ENCODE measurements around the gene SPON1. TPM values are rescaled to one million over a fixed set of nuclear protein-coding genes. Genes with fewer than 3 reads are reported as not detected.
A peak's percentile ranks its signal among the peaks of the same experiment; 100 is the strongest.

The SPON1 gene
- polyA plus RNA-seq, 2 of the 4 experiments (the other 2 are of a cell fraction): not detected

DNA sequence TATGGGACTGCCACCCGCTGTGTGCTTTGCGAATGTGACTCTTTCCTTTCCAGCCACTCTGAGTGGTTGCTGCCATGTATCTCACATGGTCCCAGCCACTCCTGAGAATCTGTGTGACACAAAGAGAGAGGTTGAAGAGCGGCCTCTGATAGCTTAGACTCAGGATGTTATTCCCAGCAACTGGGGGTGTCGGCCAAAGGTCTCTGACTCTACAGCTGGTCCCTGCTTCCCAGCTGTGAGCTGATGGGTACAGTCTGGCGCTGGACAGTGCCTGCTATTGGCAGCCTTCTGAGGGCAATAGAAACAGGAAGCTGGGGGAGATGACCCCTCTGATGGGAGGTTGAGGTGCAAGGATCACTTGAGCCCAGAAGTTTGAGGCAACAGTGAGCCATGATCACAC lies 291.3 kb downstream of the SPON1 start:
- Histone ChIP-seq H3K27ac (no peak overlapping the region), H3K4me1 (peaks cover 15% of the 10 kb centered on the region), H3K4me2 (no peak overlapping the region), H3K9me3 (no peaks in the 10 kb centered on the region), H3K4me3 (no peak overlapping the region)
- ChIA-PET CTCF (interaction anchor here (0.8 to 6.1 kb wide), 5 partner anchors 9 to 483 kb away, joined by 3 to 63 read pairs (median 11); no protein-coding TSS in a partner anchor), POLR2A (no interaction called here)
- FAIRE-seq (no peak), ATAC-seq (no peak), DNase-seq (ENCODE audit: low read depth in 1 of 2, low spot score in 1 of 2) (no peak)
- TF ChIP-seq, protein P1, sequence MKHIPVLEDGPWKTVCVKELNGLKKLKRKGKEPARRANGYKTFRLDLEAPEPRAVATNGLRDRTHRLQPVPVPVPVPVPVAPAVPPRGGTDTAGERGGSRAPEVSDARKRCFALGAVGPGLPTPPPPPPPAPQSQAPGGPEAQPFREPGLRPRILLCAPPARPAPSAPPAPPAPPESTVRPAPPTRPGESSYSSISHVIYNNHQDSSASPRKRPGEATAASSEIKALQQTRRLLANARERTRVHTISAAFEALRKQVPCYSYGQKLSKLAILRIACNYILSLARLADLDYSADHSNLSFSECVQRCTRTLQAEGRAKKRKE (CRISPR knock-in tag; IDR thresholded peaks at IDR 0.05; ENCODE audit: low read depth): no peak
- 70% methylated on average over 5 of the region's 5 CpGs for whole genome bisulfite sequencing (ENCODE audit: missing lambda C conversion rate)

DNA sequence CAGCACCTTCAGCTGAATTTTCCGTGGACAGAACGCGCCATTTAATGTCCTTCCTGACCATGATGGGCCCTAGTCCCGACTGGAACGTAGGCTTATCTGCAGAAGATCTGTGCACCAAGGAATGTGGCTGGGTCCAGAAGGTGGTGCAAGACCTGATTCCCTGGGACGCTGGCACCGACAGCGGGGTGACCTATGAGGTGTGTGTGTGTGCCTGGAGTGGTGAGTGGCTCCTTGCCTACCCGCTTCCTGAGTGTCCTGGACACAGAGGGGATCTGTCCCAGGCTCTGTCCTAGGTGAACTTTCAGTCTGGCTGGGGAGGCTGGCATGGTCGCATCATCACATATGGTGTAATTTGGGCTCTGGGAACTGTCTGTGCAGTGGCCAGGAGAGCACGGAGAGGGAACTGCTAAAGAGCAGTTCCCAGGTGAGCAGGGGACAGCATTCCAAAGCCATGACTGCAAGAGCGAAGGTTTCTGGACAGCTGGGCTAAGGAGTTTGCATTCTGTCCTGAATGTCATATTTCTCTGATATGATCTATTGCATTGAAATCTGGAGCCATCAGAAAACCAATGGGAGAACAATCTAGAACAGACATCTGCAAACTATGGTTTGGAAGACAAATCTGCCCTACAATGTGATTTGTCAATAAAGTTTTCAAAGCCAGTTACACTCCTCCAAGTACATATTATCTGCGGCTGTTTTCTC lies 292.2 kb downstream of the SPON1 start:
- POLR2A ChIA-PET: no interaction called here

DNA sequence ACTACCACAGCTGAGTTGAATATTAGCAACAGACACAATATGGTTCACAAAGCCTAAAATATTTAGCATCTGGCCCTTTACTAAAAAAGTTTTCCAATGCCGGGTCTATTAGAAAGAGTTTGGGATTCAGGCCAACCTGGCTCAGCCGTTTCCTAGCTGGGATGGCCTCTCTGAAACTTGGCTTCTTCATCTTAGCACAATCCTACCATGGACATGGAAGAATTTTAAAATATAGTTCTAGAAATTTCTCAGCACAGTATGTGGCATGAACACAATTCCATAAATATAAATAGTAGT lies 292.7 kb downstream of the SPON1 start:
- Histone ChIP-seq H3K27ac (no peak overlapping the region), H3K4me1 (peaks cover 20% of the 10 kb centered on the region), H3K9me3 (no peaks in the 10 kb centered on the region), H3K4me2 (no peak overlapping the region), H3K4me3 (no peak overlapping the region)
- ChIA-PET CTCF (interaction anchor here (6.1 kb wide), 1 partner anchor 484 kb away, joined by 43 read pairs; no protein-coding TSS in a partner anchor), POLR2A (no interaction called here)
- TF ChIP-seq RCOR1 (IDR thresholded peaks at IDR 0.05; ENCODE audit: low read depth, low read length) (no peak), CHD4 (IDR thresholded peaks at IDR 0.05; ENCODE audit: borderline replicate concordance) (no peak)
- ATAC-seq (no peak), FAIRE-seq (no peak), DNase-seq (ENCODE audit: low read depth in 1 of 2, low spot score in 1 of 2) (no peak)
- WGBS (ENCODE audit: missing lambda C conversion rate): 32% methylated on average over 2 of the region's 2 CpGs

More for the DNA sequence above, 292.2 kb downstream of the SPON1 start:
- no peak overlapping the region for H3K27ac ChIP-seq
- no peak for DNase-seq (ENCODE audit: low read depth in 1 of 2, low spot score in 1 of 2)
- H3K4me3 ChIP-seq: no peak overlapping the region
- FAIRE-seq: no peak
- no peak for TF ChIP-seq HDAC2 (IDR thresholded peaks at IDR 0.05)
- TF ChIP-seq, protein P1 (CRISPR knock-in tag; IDR thresholded peaks at IDR 0.05; ENCODE audit: low read depth): no peak
- no peak overlapping the region for H3K4me2 ChIP-seq
- H3K9me3 ChIP-seq: no peaks in the 10 kb centered on the region
- CTCF ChIA-PET: interaction anchor here (3.7 to 6.1 kb wide), 3 partner anchors 164 to 483 kb away, joined by 11 to 63 read pairs (median 43); no protein-coding TSS in a partner anchor
- WGBS (ENCODE audit: missing lambda C conversion rate): 70% methylated on average over 13 of the region's 13 CpGs
- no peak for ATAC-seq
- H3K4me1 ChIP-seq: peaks cover 20% of the 10 kb centered on the region

DNA sequence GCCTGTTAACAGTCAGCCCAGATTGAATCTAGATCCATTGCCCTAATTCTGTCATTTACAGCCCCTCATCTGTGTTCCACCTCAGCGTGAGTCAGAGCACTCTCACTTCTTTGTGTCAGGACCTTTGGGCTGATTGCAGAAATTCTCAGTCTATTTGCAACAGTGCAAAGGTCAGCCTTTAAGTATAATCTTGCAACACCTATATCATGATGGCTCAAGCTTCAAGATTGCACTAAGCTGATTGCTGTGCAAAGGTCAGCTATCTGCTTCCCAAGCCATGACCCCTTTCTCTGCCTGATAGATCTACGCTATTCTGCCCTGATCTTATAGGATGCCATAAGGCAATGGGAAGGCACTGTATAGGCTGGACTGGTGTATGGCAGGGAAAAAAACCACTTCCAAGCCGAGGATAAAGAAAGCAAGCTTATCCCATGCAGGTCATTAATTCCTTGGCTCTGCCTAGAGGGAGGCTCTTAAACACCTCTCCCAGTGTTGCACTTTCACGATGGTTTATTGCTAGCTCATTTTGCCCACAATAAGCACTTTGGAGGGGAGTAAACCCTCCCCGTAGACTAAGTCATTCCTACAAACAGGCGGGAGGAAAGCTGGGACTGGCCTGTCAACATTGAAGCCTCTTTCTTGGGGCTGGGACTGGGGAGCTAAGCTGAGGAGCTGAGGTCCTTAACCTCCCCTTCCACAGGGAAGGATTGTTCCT lies 295.9 kb downstream of the SPON1 start:
- 33% methylated on average over 6 of the region's 6 CpGs for WGBS (ENCODE audit: missing lambda C conversion rate)
- peak; percentile 44 to 74 for DNase-seq (ENCODE audit: low read depth in 1 of 2, low spot score in 1 of 2)
- POLR2A ChIA-PET: no interaction called here
- ATAC-seq: peak; percentile 74 to 78
- H3K27ac ChIP-seq: peak overlapping the region; percentile 21 to 77
- no peak for FAIRE-seq
- CTCF ChIA-PET: interaction anchor here (0.7 to 1.4 kb wide), 4 partner anchors 8 to 196 kb away, joined by 3 to 5 read pairs (median 3); no protein-coding TSS in a partner anchor
- H3K4me2 ChIP-seq: peak overlapping the region; percentile 63
- no peaks in the 10 kb centered on the region for H3K9me3 ChIP-seq
- H3K4me3 ChIP-seq: no peak overlapping the region
- peaks cover 20% of the 10 kb centered on the region for H3K4me1 ChIP-seq
- TF ChIP-seq RAD21 (conservative IDR thresholded peaks at IDR 0.05 in 1 of 2, IDR thresholded peaks at IDR 0.05 in 1 of 2) (0 out of 5 replicates have a peak, but pooled peaks of 1 of the 2 experiments have one; percentile 17), KDM1A (IDR thresholded peaks at IDR 0.05; ENCODE audit: low read depth) (no peak), MAZ (IDR thresholded peaks at IDR 0.05; ENCODE audit: borderline replicate concordance, low read depth, low read length) (no peak), ZSCAN20 (CRISPR knock-in tag; IDR thresholded peaks at IDR 0.05) (no peak), RNF2 (IDR thresholded peaks at IDR 0.05; ENCODE audit: borderline replicate concordance, low read depth) (no peak), NPAS2 (CRISPR knock-in tag; IDR thresholded peaks at IDR 0.05; ENCODE audit: borderline replicate concordance) (no peak), TFCP2L1 (CRISPR knock-in tag; IDR thresholded peaks at IDR 0.05) (no peak), SREBF2 (IDR thresholded peaks at IDR 0.05) (no peak), EP300 (IDR thresholded peaks at IDR 0.05) (peak in 1 of 2 experiments; percentile 59; a peak in 2 of 5 replicates), JUN (IDR thresholded peaks at IDR 0.05) (peak; percentile 71 to 83), RARB (CRISPR knock-in tag; IDR thresholded peaks at IDR 0.05) (0 out of 2 replicates have a peak, but pooled peaks have one; percentile 49), HOXB13 (CRISPR knock-in tag; IDR thresholded peaks at IDR 0.05; ENCODE audit: low read depth) (no peak), FOSB (CRISPR knock-in tag; IDR thresholded peaks at IDR 0.05) (no peak), HEYL (CRISPR knock-in tag; IDR thresholded peaks at IDR 0.05) (no peak), ZNF302 (CRISPR knock-in tag; IDR thresholded peaks at IDR 0.05) (no peak)
- TF ChIP-seq, protein P2, sequence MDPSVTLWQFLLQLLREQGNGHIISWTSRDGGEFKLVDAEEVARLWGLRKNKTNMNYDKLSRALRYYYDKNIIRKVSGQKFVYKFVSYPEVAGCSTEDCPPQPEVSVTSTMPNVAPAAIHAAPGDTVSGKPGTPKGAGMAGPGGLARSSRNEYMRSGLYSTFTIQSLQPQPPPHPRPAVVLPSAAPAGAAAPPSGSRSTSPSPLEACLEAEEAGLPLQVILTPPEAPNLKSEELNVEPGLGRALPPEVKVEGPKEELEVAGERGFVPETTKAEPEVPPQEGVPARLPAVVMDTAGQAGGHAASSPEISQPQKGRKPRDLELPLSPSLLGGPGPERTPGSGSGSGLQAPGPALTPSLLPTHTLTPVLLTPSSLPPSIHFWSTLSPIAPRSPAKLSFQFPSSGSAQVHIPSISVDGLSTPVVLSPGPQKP (IDR thresholded peaks at IDR 0.05; ENCODE audit: low read depth, low read length): no peak
- TF ChIP-seq, protein P1 (CRISPR knock-in tag; IDR thresholded peaks at IDR 0.05; ENCODE audit: low read depth): no peak
- TF ChIP-seq, protein P3, sequence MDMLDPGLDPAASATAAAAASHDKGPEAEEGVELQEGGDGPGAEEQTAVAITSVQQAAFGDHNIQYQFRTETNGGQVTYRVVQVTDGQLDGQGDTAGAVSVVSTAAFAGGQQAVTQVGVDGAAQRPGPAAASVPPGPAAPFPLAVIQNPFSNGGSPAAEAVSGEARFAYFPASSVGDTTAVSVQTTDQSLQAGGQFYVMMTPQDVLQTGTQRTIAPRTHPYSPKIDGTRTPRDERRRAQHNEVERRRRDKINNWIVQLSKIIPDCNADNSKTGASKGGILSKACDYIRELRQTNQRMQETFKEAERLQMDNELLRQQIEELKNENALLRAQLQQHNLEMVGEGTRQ (IDR thresholded peaks at IDR 0.05): no peak

Data from A549 (cell line).